Mucosa of rectum (tissue), 2 donors: ENCODE results near the gene GUCA2B.

Experiments
- H3K27ac ChIP-seq, 2 donors: one replicate each; pipeline ENCODE4 v1.7.0; 2013; ENCODE audit warnings: inconsistent platforms in 2 of 2, low read depth in 2 of 2, low read length in 2 of 2
- H3K27me3 ChIP-seq, 2 donors: one replicate each; pipeline ENCODE4 v1.7.0; 2013; ENCODE audit warnings: low read length in 2 of 2; ENCODE audit not compliant: control insufficient read depth in 2 of 2, insufficient read depth in 2 of 2
- H3K36me3 ChIP-seq, 2 donors: one replicate each; pipeline ENCODE4 v1.7.0; 2013; ENCODE audit warnings: low read length in 2 of 2; ENCODE audit not compliant: control insufficient read depth in 2 of 2, insufficient read depth in 2 of 2
- H3K4me1 ChIP-seq, 2 donors: one replicate each; pipeline ENCODE4 v1.7.0; 2013; ENCODE audit warnings: low read length in 2 of 2, mild to moderate bottlenecking in 1 of 2; ENCODE audit not compliant: control insufficient read depth in 2 of 2, insufficient read depth in 2 of 2
- H3K4me3 ChIP-seq, 2 donors: one replicate each; pipeline ENCODE4 v1.7.0; 2013; ENCODE audit warnings: low read length in 2 of 2
- H3K9ac ChIP-seq, 2 donors: one replicate each; pipeline ENCODE4 v1.7.0; 2013; ENCODE audit warnings: low read length in 2 of 2, low read depth in 1 of 2, mild to moderate bottlenecking in 1 of 2
- H3K9me3 ChIP-seq, 2 donors: one replicate each; pipeline ENCODE4 v1.7.0; 2013; ENCODE audit warnings: low read length in 2 of 2; ENCODE audit not compliant: control insufficient read depth in 2 of 2
- donor health status: healthy.
- donor health status: Normal muscosa, but diverticular disease.

Gene GUCA2B

DNA sequence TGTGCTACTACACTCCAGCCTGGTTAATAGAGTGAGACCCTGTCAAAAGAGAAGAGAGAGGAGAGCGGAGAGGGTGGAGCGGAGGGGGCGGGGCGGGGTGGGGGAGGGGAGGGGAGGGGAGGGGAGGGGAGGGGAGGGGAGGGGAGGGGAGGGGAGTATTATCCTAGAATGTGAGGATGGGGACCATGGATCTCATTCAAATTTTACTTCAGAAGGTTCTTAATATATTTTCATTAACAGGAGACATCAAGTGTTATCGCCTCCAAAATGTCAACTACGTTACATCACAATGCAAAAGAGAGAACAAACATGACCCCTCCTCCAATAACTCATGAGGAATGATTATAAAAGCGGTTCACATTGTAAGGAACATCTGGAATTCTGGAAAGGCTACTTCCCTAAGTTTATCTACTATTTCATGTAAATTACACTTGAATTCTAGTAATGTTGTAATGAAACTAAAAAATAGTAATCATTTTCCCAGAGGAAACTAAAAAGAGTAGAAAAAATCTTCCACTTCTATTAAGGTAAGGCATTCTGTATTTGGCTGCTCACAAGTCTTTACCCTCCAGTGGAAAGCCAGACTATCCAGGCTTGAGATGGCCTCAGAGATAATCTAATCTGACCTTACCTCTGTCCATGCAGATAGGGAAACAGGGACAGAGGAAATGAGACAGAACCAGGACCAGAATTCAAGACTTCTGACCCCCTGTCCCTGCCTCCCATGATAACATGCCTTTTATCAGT, 30.2 kb downstream of the GUCA2B start:
- H3K27me3 ChIP-seq, result no peaks in the 10 kb centered on the region
- H3K27ac ChIP-seq, result no peak overlapping the region
- no peak overlapping the region for H3K9ac ChIP-seq
- H3K4me1 ChIP-seq, result no peaks in the 10 kb centered on the region
- no peak overlapping the region for H3K4me3 ChIP-seq
- no peaks in the 10 kb centered on the region for H3K9me3 ChIP-seq
- H3K36me3 ChIP-seq, result peaks cover 25 to 42% of the 10 kb centered on the region in 2 donors

- Histone ChIP-seq H3K4me1 (no peaks in the 10 kb centered on the region), H3K4me3 (no peak overlapping the region), H3K36me3 (peaks cover 28 to 47% of the 10 kb centered on the region in 2 donors), H3K27ac (no peak overlapping the region), H3K27me3 (no peaks in the 10 kb centered on the region), H3K9me3 (no peaks in the 10 kb centered on the region), H3K9ac (no peak overlapping the region)
Measured at GRCh38 chr1:42183957-42184268, 30.7 kb downstream of the GUCA2B start.

DNA sequence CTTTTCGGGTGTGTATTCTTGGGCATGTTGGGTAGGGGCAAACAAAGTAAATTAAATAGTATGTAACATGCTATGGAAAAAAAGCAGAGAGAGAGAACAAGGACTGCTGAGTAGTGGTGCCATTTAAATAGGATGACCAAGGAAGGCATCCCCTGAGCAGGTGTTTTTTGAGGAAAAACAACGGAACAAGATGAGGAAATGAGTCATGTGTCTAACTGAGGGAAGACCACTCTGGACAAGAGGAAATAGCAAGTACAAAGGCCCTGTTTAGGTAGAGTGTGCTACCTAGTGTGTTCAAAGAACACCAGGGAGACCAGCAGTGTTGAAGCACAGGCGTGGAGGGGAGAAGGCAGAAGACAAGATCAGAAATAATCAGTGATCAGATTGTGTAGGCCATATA, 31.4 kb downstream of the GUCA2B start:
- no peaks in the 10 kb centered on the region for H3K4me1 ChIP-seq
- no peak overlapping the region for H3K27ac ChIP-seq
- H3K36me3 ChIP-seq, result peaks cover 31 to 47% of the 10 kb centered on the region in 2 donors
- no peak overlapping the region for H3K9ac ChIP-seq
- H3K4me3 ChIP-seq, result no peak overlapping the region
- no peaks in the 10 kb centered on the region for H3K9me3 ChIP-seq
- no peaks in the 10 kb centered on the region for H3K27me3 ChIP-seq

GRCh38 chr1:42186152-42186551, 32.9 kb downstream of the GUCA2B start:
- Histone ChIP-seq H3K36me3 (peaks cover 23 to 50% of the 10 kb centered on the region in 2 donors), H3K9ac (no peak overlapping the region), H3K27me3 (no peaks in the 10 kb centered on the region), H3K4me1 (no peaks in the 10 kb centered on the region), H3K27ac (no peak overlapping the region), H3K4me3 (no peak overlapping the region), H3K9me3 (no peaks in the 10 kb centered on the region)

DNA sequence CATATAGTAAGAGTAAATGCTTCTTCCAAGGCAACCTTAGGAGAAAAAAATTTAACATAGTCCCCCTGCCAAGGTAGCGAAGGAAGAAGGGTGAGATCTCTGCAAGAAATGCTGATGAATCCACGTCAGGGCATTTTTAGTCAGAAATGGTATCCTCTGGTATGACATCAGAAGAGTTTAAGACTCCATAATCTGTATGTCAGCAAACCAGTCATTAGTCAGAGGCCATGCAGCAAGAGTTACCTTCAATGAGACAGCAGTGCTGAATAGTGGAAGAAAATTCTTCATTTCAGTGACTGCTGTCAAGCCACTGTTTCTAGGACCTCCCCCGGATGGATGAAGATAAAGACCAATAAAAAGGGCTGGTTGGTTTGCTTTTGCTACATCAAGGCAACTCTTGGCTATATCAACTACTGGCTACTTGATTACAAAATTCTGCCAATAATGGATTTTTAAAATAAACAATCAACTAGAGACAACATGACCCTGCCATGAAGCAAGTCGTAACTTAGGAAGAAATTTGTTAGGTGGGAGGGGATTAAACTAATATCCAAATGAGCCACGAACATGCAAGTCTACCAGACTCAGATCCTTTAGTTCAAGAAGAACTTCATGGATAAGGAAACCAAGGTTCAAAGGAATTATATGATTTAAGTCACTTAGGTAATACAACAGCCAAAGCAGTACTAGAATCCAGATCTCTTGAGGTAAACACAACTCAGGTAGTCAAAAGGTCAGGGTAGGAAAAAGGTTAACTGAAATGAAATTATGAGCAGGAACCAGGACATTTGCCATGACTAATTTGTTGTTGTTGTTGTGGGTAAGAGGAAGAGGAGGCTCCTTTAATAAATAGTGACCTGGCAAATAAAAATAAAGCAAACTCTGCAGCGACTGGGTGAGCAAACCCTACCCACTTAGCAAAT, 37.0 kb downstream of the GUCA2B start:
- H3K4me3 ChIP-seq, result no peak overlapping the region
- peaks cover 26 to 54% of the 10 kb centered on the region in 2 donors for H3K36me3 ChIP-seq
- no peak overlapping the region for H3K9ac ChIP-seq
- no peaks in the 10 kb centered on the region for H3K4me1 ChIP-seq
- no peaks in the 10 kb centered on the region for H3K9me3 ChIP-seq
- no peaks in the 10 kb centered on the region for H3K27me3 ChIP-seq
- H3K27ac ChIP-seq, result no peak overlapping the region

DNA sequence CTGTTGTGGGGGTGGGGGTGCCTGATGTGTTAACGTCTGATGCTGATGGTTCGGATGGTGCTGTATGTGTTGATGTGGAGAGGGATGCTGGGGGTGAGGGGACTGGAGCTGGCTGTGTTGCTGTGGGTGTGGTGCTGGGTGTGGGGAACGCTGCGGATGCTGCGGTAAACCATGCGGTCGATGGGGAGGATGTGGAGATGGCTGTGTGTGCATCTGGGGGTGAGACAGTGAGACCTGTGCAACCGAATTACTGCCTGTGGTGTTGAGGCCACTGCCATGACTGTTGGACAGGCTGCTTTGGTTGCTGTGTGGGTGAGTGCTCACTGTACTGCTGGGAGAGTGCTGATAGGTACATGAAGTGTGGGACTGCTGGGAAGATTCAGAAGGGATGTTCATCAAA, 38.1 kb downstream of the GUCA2B start:
- no peak overlapping the region for H3K27ac ChIP-seq
- no peak overlapping the region for H3K4me3 ChIP-seq
- peaks cover 26 to 57% of the 10 kb centered on the region in 2 donors for H3K36me3 ChIP-seq
- no peak overlapping the region for H3K9ac ChIP-seq
- no peaks in the 10 kb centered on the region for H3K4me1 ChIP-seq
- no peaks in the 10 kb centered on the region for H3K9me3 ChIP-seq
- no peaks in the 10 kb centered on the region for H3K27me3 ChIP-seq

GRCh38 chr1:42192106-42192505, 38.9 kb downstream of the GUCA2B start:
- Histone ChIP-seq H3K9me3 (no peaks in the 10 kb centered on the region), H3K4me1 (no peaks in the 10 kb centered on the region), H3K4me3 (no peak overlapping the region), H3K27ac (no peak overlapping the region), H3K9ac (no peak overlapping the region), H3K27me3 (no peaks in the 10 kb centered on the region), H3K36me3 (peaks cover 27 to 52% of the 10 kb centered on the region in 2 donors)

- Histone ChIP-seq H3K27ac (no peak overlapping the region), H3K4me1 (no peaks in the 10 kb centered on the region), H3K36me3 (peaks cover 28 to 33% of the 10 kb centered on the region in 2 donors), H3K9me3 (no peaks in the 10 kb centered on the region), H3K4me3 (no peak overlapping the region), H3K27me3 (no peaks in the 10 kb centered on the region), H3K9ac (no peak overlapping the region)
Measured at GRCh38 chr1:42195841-42196240, 42.6 kb downstream of the GUCA2B start.

DNA sequence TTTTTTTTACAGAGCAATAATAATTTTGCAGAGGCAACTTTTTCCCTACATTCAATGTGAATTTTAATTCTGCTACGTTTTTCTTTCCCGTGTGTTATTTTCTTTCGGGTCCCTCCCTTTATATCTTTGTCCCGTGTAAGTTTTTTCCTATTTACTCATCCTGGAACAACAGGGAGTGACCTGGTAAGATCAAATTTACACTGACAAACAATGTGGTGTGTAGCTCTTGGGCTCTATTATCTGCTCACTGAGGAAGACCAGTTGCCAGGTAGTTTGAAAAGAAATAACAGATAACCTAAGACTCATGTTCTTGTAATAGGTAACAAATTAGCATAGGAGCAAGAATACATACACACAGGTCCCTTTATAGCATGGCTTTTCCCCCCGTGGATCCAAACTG, 45.0 kb downstream of the GUCA2B start:
- Histone ChIP-seq H3K27ac (peak overlapping the region in 1 of 2 donors; percentile 60), H3K4me1 (no peaks in the 10 kb centered on the region), H3K27me3 (no peaks in the 10 kb centered on the region), H3K36me3 (peaks cover 22 to 26% of the 10 kb centered on the region in 2 donors), H3K9me3 (no peaks in the 10 kb centered on the region), H3K4me3 (no peak overlapping the region), H3K9ac (no peak overlapping the region)

GRCh38 chr1:42201986-42202385, 48.8 kb downstream of the GUCA2B start:
- no peaks in the 10 kb centered on the region for H3K4me1 ChIP-seq
- H3K9ac ChIP-seq, result no peak overlapping the region
- H3K27ac ChIP-seq, result no peak overlapping the region
- H3K9me3 ChIP-seq, result no peaks in the 10 kb centered on the region
- H3K36me3 ChIP-seq, result peaks cover 14% of the 10 kb centered on the region in 2 donors
- H3K27me3 ChIP-seq, result no peaks in the 10 kb centered on the region
- H3K4me3 ChIP-seq, result no peak overlapping the region
